Measurements from ENCODE around the gene PBX3.

Gene PBX3

DNA sequence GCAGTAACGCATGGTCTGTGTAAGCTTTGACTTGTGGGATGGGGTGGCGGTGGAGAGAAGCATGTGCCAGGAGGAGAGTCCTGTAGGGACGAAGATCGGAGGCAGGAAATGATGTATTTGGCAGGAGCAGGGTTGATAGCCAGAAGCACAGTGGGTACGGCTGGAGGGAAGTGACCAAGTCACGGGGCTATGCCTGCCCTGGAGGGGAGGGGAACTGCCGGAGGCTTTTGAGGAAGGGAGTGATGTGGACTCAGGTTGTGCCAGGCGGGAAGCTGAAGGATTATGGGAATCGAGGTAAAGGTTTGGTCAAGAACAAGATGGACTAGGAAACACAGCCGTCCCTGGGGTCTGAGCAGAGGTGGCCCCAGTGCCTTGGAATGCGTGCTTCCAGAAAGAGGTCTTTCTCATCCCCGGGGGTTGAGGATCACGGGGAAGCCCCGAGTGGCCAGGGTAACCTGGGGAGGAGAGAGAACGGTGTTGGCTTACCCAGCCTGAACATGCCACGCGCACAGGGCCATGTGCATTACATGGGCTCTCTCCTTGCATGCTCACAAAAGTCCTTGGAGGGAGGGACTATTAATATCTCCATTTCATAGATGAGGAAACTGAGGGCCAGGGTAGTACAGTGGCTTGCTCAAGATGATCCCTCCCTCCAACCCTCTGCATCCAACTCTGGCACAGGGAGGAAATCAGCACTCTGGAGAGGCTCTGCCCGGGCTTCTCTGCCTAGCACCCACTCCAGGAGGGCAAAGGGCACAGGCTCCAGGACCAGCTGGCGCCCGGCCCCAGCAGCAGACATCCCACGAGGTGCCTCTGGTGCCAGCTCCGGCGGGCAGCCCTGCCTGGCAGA, 253.8 kb downstream of the PBX3 start:
- no peak for DNase-seq

DNA sequence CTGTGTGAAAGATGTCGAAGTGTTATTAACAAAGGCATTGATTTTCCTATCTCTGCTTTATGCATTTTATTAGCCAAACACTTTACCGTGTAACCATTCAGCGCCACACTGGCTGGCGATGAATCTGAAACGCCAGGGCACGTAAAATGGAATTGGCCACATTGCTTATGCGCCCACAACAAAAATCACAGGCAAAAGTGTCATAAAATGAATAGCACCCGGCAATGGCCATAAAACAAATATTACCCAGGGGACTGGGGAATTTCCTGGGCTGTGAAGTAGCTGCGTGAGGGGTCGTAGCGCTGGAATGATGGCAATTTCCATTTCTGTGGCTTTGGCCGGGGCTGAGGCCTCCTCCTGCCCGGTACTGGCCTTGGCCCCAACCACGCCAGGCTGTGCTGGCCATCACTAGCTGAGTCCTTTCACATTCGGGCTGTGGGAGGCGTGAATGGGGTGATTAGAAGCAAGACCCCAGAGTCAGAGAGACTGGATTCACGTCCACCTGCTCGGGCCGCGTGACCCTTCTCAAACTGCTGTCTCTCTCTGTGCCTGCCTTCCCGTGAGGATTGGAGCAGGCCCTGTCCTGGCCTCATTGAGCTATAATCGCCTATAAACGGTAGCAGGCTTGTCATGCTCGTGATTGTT, 254.5 kb downstream of the PBX3 start:
- no peak for DNase-seq

DNA sequence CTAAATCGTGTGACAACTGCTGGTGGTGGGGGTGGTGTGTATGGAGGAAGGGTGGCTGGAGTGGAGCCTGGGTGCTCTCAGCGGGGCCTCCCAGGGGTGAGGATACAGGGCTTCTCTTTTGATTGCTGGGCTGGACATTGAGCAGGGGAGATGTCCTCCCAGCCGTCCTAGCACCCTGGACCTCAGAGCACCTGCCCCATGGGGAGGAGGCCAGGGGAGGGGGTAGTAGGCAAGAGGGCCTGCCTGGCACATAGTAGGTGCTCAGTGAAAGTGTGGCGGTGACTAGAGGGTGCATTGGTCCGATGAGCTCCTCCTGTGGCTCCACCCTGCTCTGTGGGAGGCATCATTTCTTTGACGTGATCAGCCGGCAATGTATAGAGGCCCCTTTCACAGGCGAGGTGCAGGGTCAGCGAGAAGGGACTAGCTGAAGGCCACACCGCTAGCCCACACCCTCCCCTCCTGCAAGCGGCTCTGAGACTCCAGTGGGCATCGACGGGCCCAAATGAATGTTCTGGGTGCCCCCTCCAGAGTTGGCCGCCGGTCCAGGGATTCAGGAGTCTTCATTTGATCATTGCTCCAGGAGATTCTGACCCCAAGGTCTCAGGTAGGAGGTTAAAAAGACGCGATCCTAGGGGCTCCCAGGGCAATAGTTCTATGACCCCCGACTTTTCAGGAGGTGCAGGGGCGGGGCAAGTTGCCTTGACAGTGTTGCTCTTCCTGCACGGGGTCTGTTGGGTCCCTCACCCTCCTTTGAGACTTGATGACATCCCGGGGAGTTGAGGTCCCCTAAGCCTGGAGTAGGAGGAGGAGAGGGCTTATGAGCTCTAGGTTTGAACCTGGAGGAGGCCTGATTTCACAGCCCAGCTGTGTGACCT, 255.5 kb downstream of the PBX3 start:
- DNase-seq = no peak

GRCh38 chr9:126009047-126009446, 261.9 kb downstream of the PBX3 start:
- DNase-seq = no peak

GRCh38 chr9:126014726-126015125, 267.6 kb downstream of the PBX3 start:
- DNase-seq = no peak

GRCh38 chr9:126015424-126015823, 268.3 kb downstream of the PBX3 start:
- no peak for DNase-seq

- no peak for DNase-seq
Measured at GRCh38 chr9:126016579-126017290, 269.6 kb downstream of the PBX3 start.

Measured in NCI-H2107 (cell line).